ENCODE measurements around the gene SEC24D.

- TF ChIP-seq CTCF (IDR thresholded peaks at IDR 0.05; ENCODE audit: insufficient read depth, low read length, poor library complexity, severe bottlenecking) (no peak), EZH2phosphoT487 (conservative IDR thresholded peaks at IDR 0.05; ENCODE audit: low read length) (no peak)
Observed at GRCh38 chr4:118839221-118839927, 3.4 kb upstream of the SEC24D start.

All from SU-DHL-6 (cell line).